GM21786 (cell line): ENCODE measurements around the gene ASGR2.
"Not testable (repeated sequence)": the region's sequence is repeated elsewhere in the genome, so short reads cannot be mapped to it uniquely, and the experiment has no call there.

Experiments used
- ATAC-seq: cut with Tn5 transposase; IDR thresholded peaks from one replicate; pipeline ENCODE4 v1.9.1; 2021; ENCODE audit not compliant: unreplicated experiment

The ASGR2 gene, protein sequence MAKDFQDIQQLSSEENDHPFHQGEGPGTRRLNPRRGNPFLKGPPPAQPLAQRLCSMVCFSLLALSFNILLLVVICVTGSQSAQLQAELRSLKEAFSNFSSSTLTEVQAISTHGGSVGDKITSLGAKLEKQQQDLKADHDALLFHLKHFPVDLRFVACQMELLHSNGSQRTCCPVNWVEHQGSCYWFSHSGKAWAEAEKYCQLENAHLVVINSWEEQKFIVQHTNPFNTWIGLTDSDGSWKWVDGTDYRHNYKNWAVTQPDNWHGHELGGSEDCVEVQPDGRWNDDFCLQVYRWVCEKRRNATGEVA

DNA sequence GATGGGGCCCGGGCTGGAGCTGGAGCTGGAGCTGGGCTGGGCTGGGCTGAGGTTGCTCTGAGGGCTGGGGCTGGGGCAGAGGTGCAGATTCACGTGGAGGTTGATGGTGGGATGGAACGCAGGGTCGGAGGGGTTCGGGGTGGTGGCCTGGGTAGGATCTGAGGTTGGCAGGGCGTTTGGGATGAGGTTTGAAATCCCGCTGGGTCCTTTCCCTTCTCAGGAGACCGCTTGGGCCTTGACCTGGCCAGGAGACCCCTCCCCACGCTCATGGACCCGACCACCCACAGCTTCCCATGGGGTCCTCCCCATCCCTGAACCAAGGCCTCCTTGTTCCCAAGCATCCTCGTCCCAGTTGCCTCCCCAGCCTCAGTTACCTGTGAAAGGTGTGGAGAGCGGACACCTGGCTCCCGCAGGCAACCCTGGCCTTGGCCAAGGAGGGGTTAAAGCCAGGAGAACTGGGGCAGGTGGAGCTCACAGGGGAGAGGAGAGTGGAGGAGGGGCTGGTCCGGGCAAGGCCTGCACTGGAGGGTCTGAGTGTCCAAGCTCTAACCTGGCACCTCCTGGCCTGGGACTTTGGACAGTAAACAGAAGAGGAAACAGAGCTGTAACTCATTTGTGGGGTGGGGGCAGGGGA, at the start of gene ASGR2:
Gene ASGR2 (minus strand): TSS at position 582 of the 634 bp plus-strand sequence. CDS start 582 bp downstream, outside the sequence.
- no peak for ATAC-seq

DNA sequence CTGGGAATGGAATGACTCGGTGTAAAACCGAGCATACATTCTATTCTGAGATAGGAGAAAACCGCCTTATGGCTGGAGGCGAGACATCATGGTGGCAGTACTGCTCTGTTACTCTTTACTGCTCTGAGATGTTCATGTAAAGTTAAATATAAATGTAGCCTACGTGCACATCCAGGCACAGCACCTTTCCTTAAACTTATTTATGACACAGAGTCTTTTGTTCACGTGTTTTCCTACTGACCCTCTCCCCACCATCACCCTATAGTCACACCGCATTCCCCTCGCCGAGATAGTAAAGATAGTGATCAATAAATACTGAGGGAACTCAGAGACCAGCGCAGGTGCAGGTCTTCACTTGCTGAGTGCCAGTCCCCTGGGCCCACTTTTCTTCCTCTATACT, 44.9 kb upstream of the ASGR2 start:
- not testable (repeated sequence) for ATAC-seq

DNA sequence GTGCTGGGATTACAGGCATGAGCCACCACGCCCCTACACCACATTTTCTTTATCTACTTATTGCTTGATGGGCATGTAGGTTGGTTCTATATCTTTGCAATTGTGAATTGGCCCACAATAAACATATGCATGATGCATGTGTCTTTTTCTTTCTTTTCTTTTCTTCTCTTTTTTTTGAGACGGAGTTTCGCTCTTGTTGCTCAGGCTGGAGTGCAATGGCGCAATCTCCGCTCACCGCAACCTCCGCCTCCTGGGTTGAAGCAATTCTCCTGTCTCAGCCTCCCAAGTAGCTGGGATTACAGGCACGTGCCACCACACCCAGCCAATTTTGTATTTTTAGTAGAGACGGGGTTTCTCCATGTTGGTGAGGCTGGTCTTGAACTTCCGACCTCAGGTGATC, 43.8 kb upstream of the ASGR2 start:
- not testable (repeated sequence) for ATAC-seq

DNA sequence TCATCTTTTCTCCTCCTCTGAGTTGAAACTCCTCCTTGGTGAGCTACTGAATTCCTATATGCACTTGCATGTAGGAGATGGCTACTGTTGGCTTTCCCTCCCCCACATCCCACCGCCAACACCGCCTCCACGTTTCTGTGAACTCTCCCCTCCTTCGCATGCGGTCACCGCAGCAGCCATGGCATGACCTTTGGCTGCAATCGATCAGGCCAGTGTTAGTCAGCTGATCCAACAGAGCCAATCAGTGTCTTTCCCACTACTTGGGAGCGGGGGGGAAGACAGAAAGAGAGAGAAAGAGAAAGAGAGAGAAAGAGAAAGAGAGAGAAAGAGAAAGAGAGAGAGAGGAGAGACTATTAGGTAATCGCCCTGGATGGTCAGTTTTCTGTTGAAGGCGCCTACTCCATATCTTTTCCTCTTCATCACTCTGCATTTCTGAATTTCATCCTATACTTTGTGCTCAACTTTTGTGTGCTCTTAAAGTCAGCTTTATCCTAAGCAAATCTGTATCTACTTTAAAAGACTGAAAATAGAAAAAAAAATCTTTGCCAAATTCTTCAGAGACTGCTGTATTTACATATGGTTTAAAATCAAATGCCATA, 41.8 kb upstream of the ASGR2 start:
- ATAC-seq = no peak

DNA sequence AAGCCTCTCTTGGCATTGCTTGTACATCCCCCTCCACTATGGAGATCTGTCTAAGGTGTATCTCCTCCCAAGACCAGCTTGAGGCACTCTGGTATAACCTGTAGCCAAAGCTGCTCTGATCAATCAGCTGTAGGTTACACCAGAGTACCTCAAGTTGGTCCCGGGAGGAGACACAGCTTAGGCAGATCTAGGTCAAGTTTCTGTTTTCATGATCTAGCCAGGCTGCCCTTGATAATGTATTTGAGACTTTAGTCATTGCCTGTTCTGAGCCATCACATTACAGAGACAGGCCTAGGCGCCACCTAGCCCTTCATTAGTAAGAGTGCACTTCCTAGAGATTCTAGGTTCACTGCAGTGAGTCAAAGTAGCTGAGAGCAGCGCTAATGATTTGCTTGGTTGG, 33.1 kb upstream of the ASGR2 start:
- no peak for ATAC-seq

DNA sequence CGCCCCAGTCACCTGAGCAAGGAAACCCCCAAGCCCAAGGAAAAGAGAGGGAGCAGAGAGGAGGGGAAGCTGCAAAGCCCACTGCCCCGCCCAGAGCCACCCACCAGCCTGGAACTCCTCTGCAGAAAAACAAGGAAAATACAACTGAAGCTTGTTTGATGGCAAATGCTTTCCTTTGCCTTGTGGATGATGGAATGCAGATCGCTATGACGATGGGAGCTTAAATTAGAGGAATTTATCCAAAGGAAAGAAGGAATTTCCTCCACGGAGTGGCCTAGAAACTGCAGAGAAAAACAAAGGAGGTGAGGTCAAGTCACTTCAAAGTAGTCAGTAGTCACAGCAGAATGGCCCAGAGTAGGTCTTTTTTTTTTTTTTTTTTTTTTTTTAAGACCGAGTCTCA, 31.5 kb upstream of the ASGR2 start:
- no peak for ATAC-seq

DNA sequence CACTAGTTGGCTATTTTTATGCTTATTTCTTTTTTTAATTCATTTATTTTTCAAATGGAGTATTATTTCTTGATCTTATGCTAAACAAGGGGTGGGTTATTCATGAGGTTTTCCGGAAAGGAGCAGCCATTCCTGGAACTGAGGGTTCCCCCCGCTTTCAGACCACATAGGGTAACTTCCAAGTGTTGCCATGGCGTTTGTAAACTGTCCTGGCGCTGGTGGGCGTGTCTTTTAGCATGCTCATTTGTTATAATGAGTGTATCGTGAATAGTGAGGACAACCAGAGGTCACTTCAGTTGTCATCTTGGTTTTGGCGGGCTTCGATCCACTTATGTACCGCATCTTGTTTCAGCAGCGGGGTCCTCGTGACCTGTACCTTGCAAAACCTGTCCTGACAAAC, 29.6 kb upstream of the ASGR2 start:
- ATAC-seq = no peak

DNA sequence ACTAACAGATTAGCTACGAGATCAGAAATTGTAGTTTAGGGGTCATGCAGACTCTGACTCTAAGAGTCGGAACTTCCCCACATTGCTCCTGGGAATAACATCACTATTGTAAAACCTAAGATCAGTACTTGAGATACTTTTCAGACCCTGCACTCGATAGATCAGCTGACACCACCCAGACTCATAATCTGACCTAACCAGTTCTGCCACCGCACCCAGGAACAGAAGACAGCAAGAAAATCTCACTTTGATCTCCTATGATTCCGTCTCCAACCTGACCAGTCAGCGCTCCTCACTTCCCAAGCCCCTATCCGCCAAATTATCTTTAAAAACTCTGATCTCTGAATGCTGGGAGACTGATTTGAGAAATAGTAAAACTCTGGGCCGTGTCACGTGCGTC, 27.2 kb upstream of the ASGR2 start:
- no peak for ATAC-seq

DNA sequence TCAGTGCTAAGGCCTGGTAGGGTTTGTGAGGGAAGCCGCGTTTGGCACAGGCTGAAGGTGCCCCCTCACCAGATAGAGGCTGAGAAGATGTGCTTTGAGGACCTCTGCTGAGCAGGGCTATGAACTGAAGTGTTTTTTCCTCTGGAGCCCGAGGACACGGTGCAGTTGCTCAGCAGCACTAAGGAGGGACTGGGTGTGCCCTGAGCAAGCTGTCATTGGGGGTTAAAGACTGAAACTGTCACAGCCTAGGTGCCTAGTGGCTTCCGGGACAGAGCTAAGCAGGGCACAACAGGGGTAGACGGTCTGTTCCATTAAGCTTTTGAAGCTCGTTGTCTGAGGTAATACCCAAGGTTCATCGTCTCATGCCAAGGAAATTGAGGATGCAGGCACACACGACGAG, 24.8 kb upstream of the ASGR2 start:
- ATAC-seq = no peak

DNA sequence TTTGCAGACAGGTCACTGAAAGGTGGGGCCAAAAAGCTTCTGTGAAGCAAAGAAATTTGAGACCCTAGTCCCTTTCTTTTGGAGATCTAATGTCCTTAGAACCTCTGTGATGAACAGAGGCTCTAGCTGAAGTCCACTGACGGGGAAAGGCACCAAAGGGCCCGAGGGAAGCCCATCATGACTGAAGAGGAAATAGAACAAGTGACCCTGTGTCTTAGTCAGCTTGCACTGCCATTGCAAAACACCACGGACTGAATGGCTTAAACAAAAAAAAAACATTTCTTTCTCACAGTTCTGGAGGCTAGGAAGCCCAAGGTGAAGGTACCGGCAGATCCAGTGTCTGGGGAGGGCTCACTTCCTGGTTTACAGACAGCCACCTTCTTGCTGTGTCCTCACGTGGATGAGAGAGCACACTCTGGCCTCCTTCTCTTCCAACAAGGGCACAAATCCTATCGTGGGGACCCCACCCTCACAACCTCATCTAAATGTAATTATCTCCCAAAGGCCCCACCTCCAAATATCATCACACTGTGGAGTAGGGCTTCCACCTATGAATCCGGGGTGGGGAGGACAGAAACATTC, 24.3 kb upstream of the ASGR2 start:
- no peak for ATAC-seq

DNA sequence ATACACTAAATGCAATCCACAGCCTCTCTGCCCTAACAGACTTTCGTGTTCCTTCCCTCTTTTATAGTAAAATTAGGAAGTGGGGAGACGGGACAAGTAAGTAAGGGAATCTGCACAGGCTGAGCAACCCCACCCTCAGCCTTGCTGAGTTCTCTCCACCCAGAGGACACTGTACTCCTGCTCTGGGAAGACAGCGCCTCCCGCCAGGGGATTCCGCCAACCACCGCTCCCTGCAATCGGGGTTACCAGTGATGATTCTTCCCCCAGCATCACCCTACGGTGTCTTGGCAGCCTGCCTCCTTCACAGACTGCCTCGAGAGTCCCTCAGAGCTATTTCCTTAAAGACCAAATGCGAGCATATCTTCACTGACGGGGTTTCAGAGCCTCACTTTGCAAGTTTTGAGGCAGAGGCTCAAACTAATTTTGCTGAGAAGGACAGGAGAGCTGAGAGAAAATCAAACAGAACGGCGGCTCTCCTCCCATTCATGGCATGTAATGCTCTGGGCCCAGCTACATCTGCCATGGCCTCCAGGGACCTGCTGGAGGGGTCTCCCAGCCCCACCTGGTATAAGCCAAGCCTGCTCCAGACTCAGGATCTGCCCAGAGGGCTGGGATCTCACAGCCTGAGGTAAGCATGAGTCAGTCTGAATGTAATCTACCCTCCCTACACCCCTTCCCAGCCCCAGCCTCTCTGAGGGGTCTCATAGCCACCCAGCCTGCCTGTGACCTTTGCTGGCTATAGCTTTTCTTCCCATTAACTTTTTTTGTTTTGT, 22.7 kb upstream of the ASGR2 start:
- no peak for ATAC-seq

DNA sequence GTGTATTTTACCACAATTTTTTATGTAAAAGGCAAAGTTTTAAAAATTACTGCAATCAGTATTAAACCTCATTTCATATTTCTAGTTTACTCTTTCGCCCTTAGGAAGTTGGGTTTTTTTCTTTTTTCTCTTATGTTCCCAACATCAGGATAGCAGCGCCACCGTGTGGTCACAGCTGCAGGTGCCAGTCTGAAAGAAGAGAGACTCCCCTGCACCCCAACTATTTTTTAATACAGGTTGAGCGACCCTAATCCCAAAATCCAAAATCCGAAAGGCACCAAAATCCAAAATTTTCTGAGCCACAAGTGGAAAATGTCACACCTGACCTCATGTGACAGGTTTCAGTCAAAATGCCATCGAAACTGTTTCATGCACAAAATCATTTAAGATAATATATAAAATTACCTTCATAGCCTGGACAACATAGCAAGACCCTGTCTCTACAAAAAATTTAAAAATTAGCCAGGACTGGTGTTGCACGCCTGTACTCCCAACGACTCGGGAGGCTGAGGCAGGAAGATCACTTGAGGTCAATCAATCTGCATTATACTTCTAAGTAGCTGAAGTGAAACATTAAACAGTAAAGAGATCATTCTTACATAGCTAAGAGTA, 21.8 kb upstream of the ASGR2 start:
- no peak for ATAC-seq

DNA sequence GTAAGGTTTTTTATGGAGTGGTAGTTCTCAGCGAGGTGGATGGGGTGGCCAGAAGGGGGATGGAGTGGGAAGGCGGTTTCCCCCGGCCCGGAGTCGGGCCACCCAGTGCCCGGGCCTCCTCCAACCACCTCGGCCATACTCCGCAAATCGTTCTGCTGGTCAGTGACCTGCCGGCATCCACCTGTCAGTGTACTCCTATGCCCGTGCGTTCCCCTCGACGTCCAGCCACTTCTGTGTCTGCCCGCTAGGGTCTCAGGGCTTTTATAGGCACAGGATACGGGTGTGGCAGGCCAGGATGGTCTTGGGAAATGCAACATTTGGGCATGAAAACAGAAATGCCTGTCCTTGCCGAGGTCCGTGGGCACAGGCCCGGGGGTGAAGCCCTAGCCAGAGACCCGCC, 19.3 kb upstream of the ASGR2 start:
- no peak for ATAC-seq

DNA sequence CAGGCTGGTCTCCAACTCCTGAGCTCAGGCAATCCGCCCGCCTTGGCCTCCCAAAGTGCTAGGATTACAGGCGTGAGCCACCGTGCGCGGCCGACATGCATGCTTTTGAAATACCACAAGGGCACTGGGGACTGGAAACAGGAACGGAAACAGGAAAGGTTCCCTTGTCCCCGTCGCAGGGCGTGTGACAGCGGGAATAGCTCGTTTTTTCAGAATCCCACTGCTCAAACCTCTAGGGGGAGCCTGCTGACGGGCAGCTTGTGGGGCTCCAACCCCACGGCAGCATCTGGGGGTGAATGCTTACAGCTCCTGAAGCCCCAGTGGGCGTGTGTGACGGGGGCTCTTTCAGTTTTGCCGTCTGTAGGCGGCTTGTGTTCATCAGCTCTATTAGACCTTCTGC, 18.8 kb upstream of the ASGR2 start:
- no peak for ATAC-seq

DNA sequence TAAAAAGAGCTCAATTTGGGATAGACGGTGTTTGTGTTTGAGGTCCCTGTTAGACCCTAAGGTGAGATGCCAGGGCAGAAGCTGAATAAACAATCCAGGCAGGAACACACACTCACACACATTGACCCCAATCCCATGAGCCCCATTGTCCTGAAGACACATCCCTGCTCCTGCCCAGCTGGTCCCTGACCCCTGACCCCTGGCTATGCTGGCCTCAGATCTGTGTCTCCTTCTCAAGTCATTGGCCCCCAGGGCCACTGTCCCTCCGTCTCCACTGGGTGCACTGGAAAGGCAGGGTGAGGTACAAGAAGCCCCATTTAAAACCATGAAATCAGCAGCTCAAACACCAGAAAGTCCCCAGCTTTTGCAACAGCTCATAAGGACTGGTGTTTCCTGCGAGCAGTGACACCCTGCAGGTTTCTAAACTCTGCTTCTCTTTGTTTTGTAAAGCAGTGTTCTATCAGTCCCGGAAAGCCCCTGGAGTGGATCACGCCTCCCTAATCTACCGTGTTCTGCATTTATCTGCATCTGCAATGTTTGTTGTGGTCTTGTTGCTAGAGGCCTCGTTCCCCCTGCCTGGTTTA, 18.0 kb upstream of the ASGR2 start:
- ATAC-seq = peak; percentile 67

DNA sequence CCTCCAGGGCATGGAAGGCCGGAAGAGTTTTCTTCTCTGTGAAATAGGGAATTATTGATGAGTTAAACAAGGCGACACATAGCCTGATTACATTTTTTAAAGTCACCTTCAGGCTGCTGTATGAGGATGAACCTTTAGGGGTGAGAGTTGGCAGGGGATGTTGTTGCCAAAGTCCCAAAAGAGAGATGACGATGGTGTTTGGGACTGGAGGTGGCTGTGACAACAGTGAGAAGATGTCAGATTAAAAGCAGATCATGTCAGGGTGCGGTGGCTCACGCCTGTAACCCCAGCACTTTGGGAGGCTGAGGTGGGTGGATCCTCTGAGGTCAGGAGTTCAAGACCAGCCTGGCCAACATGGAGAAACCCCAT, 16.8 kb upstream of the ASGR2 start:
- ATAC-seq = no peak

DNA sequence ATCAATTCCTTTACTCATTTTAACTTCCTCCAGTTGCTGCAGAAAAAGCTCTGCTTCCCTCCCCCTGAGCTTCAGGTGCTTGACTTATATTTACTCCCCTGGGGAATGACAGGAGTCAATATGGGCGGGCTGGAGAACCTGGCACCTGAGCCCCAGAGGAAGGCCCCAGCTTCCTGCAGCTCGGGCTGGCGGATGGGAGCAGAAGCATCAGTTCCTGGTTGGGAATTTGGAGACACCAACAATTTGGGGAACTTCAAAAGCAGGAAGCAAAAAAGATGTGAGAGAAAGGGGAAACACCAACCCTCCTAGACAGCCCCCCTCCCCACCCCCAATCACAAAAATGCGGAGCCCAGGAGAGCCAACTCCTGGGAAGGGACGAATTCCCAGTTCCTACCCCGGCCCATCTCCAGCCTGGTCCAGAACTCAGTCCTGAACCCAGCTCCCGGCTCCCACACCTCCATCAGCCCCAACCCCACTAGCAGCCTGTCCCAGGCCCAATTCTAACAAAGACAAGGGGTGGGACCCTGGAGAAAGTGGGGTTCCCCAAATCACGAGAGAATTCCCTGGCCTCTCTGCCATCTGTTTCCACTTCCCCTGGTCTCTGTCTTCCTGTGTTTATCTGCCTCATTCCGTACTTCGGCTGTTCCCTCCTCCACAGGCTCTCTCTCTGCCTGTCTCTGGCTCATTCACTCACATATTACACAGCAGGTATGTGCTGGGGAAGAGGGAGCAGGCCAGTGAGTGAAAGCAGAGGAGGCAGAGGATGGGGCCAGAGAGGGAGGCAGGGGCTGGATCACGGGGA, 16.2 kb upstream of the ASGR2 start:
- ATAC-seq = no peak

DNA sequence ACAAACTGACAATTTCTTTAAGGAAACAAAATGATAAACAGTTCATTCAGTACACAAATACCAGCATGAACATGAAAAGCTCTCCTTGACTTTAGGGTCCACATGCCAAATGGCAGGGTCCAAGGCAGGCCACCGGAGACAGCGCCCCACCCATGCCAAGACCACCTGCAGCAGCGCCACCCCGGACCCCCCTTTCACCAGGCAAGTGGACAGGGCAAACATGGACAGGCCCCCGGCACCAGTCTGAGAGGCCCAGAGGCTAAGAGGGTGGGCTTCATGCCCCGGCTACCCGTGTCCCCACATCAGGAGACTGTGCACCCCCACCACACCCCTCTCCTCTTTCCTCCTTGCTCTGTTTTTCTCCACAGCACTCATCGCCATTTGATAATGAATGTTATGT, 14.7 kb upstream of the ASGR2 start:
- no peak for ATAC-seq

DNA sequence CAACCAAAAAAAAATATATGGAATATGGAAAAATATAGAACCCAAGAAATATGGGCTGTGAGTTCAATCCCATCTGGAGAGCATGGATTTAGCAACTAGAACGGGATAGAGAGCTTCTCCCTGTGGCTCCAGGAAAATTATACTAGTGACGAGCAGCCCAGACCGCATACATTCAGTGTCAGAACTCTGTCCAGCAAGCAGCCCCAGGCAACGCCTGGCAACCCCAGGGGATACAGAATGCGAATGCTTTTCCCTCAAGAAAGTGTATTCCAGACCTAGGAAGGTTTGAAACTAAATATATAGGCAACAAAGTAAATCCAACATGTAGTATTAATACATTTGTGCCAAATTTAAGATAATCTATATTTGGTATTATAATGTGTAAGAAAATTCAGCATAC, 13.5 kb upstream of the ASGR2 start:
- no peak for ATAC-seq

DNA sequence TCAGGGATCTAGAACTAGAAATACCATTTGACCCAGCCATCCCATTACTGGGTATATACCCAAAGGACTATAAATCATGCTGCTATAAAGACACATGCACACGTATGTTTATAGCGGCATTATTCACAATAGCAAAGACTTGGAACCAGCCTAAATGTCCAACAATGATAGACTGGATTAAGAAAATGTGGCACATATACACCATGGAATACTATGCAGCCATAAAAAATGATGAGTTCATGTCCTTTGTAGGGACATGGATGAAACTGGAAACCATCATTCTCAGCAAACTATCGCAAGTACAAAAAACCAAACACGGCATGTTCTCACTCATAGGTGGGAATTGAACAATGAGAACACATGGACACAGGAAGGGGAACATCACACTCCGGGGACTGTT, 12.9 kb upstream of the ASGR2 start:
- not testable (repeated sequence) for ATAC-seq
